TTC549 (cell line): ENCODE results near the gene OR1A1.
"Not testable (repeated sequence)": the region's sequence is repeated elsewhere in the genome, so short reads cannot be mapped to it uniquely, and the experiment has no call there.

Source experiments
- FAIRE-seq: peaks from 2 replicates; lab custom pipeline; 2012; peaks lifted over from hg19 to GRCh38; lab: Jason Lieb, UNC

The OR1A1 gene

DNA sequence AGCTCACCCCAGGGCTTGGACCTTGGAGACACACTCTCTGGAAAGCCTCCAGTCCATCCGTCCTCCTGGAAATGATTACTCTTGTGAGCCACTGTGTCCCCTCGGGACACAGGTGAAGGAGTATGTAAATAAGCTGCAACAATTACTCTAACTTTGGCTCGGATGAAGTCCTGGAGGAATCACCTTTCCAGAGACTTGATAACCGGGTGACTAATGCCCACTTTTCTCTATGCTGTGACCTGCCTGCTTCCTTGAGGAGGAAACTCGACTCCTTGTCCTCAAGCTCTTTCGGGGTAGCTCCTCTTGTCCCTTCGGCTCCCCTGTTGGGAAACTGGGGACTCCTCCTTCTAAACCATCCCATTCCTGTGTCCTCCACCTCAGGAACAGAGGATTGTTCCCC is at the start of gene OR1A1:
Gene OR1A1, plus strand, starts transcription at position 301 of the 400 bp plus-strand sequence. CDS start 7,954 bp downstream, outside the sequence.
- FAIRE-seq: no peak

- no peak for FAIRE-seq
Measured at GRCh38 chr17:3167574-3167973, 39.9 kb upstream of the OR1A1 start.

DNA sequence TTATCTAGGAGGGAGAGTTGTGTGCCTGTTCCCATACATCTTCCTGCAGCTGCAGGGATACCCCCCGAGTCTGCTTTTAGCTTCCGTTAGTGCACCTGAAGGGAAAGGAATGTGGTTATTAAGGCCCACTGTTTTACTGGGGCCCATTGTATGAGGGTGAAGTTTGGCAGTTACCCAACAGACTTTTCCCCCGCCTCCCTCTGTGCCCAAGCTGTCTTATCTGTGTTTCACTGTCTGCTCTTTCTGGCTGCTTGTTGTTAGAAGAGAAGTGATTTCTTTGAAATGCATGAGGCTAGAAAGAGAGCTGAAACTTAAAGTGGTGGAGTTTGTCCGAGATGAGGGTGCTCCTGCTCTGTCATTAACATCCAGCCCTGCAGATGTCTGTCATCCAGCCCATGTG is 17.5 kb upstream of the OR1A1 start:
- no peak for FAIRE-seq

DNA sequence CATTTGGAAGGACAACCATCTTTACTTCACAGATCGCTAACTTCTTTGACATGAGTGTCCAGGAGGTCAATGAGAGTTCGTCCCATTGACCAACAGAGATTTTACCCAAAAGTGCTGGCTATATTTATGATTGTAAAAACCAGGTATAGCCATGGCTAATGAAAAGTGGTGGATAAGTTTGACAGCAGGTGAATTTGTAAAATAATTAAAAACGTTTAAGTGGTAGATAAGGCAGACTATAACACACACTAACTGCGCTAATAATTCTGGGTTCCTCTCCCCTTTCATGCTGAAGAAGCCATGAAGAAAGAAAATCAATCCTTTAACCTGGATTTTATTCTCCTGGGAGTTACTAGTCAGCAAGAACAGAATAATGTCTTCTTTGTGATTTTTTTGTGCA is 10.2 kb upstream of the OR1A1 start, which contains the start of gene OR1A2:
Gene OR1A2, plus strand, starts transcription at position 301 of the 400 bp plus-strand sequence. Its CDS starts 0 bp downstream, at position 301.
- FAIRE-seq: no peak

- FAIRE-seq: no peak
Measured at GRCh38 chr17:3208484-3208883, 1.0 kb downstream of the OR1A1 start.

DNA sequence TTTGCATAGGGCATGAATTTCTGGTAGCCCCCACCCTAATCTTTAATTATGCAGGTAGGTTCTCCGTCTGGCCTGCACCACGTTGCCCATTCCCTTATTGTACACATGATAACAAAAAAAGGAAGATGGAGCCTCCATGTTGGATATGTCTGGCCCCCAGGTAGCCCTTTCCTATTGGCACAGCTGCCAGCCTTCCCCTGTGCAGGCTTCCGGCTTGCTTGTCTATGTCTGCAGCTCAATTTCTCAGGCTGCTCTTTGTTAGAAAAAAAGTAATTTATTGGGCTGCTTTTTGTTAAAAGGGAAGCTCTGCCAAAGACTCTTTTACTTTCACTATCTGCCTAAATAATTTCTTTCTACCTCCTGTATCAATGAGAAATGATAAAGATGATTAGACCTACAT is 5.5 kb downstream of the OR1A1 start:
- FAIRE-seq: no peak

GRCh38 chr17:3213587-3213986 is 6.1 kb downstream of the OR1A1 start:
- FAIRE-seq: no peak

- FAIRE-seq: not testable (repeated sequence)
Measured at GRCh38 chr17:3219978-3220377, 12.5 kb downstream of the OR1A1 start.

GRCh38 chr17:3221850-3222249 is 14.4 kb downstream of the OR1A1 start:
- FAIRE-seq: no peak

GRCh38 chr17:3222505-3222904 is 15.0 kb downstream of the OR1A1 start:
- no peak for FAIRE-seq

DNA sequence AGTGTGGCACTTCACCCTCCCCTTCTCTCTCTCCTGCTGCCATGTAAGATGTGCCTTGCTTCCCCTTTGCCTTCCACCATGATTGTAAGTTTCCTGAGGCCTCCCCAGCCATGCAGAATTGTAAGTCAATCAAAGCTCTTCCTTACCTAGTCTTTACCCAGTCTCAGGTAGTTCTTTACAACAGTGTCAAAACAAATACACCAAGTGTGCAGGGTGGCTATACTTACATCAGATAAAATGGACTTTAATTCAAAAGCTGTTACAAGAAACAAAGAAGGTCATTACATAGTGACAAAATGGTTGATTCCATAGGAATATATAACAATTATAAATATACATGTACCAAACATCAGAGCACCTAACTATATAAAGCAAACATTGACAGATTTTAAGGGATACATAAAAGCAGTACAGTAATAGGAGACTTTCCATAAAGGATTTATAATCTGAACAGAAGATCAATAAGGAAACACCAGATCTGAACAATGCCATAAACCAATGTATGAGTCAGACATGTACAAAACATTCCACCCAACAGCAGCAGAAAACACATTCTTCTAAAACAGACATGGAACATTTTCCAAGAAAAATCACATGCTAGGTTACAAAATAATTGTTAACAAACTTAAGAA is 17.4 kb downstream of the OR1A1 start:
- FAIRE-seq: peak; percentile 9

DNA sequence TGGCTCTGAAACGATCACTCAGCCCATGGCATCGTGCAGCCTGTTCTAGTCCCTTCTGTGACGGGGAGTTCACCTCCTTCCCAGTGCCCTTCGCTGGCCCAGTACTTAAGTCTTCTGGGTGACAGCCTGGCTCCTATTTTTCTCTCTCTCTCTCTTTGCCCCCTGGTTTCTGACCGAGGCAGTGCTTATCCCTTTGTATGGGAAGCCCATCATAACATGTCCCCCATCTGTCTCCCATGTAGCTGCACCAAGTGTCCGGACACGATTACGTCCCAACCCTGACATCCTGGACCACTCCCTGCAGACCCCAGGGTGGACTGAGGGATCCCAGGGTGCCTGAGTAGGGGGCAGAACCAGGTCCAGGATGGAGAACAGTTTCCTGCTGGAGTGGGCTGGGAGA is 24.8 kb downstream of the OR1A1 start:
- not testable (repeated sequence) for FAIRE-seq

DNA sequence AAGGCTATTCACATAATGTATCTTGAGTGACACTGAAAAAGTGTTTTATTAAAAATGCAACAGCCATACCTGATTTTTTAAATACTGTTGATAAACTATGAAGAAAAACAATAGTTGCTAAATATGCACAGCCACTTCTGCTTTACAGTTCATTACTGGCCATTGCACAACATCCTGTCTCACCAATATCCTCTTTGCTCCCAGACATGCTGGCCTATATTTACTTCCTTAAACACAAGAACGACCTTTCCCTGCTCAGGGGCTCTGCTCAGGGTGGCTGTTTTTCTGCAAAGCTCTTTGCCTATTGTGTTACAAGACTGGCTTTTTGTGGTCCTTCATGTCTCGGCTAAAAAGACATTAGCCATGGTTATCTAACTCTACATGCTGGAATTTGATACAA is 31.2 kb downstream of the OR1A1 start:
- not testable (repeated sequence) for FAIRE-seq

- FAIRE-seq: not testable (repeated sequence)
Measured at GRCh38 chr17:3241044-3241443, 33.6 kb downstream of the OR1A1 start.

DNA sequence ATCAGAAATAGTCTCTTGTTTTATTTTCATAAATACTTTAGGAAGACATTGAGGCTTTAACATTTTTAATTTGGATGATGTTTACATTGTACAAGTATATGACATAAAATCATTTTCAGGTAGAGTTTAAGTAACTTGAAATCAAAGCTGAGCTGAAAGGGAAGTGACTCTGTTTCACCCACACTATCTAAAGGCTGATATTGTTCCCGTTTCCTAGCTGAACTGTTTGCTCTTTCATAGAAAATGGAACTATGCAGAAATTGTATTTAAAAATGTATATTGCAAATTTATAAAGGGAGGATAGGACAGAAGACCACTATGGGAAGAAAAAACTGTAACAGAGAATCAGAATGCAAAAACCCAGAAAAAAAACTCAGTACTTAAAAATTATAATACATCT is 37.4 kb downstream of the OR1A1 start:
- not testable (repeated sequence) for FAIRE-seq

DNA sequence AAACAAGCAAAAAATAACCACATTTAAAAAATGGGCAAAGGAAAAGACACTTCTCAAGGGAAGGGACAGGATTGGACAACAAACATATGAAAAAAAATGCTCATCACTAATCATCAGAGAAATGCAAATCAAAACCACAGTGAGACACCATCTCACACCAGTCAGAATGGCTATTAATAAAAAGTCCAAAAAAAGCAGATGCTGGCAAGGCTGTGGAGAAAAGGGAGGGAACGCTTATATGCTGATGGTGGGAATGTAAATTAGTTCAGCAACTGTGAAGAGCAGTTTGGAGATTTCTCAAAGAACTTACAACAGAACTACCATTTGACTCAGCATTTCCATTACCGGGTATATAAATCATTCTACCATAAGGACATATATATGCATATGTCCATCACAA is 41.5 kb downstream of the OR1A1 start:
- FAIRE-seq: not testable (repeated sequence)

DNA sequence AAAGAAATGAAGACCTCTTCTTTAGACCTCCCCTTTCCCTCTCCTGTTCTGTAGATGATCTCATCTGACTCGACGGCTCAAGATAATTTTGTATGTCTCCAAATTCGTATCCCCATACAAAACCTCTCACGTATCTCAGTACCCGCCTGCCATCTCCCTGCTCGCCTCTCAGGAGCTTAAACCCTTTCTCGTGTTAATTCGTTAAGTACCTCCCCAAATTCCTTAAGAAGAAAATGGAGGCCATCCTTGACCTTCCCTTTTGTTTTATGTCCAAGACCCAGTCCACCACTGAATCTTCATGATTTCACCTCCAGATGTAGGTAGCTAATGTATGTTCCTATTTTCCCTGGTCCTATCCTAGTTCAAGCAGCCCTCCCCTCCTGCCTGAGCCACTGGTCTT is 49.1 kb downstream of the OR1A1 start:
- FAIRE-seq: no peak

GRCh38 chr17:3260163-3260562 is 52.7 kb downstream of the OR1A1 start:
- FAIRE-seq: no peak

GRCh38 chr17:3260600-3260999 is 53.1 kb downstream of the OR1A1 start:
- no peak for FAIRE-seq
